GM18511 (cell line): Measurements from ENCODE around the gene AGAP1.
"Not testable (repeated sequence)": the region's sequence is repeated elsewhere in the genome, so short reads cannot be mapped to it uniquely, and the experiment has no call there.

Source experiments
- ATAC-seq: cut with Tn5 transposase; IDR thresholded peaks from one replicate; pipeline ENCODE4 v1.9.1; 2021; ENCODE audit warnings: mild to moderate bottlenecking, moderate library complexity; ENCODE audit not compliant: unreplicated experiment

The AGAP1 gene

DNA sequence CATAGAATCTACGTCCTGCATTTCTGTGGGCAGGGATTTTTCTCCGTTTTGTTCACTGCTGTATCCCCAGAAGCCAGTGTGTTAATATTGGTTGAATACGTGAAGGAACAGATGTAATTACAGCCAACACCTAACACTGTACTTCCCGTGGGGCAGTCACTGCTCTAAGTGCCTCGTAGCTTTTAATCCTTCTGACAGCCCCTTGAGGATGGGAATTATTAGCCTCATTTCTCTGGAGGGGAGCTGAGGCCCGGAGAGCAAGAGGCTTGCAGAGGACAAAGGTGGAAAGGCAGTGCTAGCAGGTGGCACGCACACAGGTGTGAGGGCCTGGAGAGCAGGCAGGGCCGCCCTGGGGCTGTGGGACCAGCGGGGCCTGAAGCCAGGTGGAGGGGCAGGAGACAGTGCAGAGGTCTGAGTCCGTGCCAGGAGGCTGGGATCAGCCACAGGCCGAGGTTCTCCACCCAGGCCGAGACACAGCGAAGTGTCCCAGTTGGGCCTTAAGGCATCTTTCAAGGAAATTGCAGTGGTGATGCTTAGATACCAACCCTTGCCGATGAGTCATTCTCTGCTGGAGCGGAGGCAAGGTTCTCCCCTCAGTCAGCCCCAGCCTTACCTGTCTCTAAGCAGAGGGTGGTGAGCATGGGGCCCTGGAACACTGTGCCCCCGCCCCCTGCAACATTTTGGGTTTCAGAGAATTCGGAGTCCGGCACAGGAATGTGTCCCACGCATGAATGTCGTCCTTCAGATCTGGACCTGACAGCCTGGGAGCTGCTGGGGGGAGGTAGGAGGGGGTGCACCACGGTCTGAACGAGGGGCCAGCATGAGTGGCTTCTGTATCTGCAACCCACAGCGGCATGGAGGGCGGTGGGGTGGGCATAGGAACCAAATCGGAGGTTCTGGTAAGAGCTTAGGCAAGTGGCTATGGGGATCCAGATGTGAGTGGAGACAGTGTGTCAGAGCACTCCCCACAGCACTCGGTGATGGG, 551.7 kb downstream of the AGAP1 start:
- no peak for ATAC-seq

- ATAC-seq = no peak
These were observed 552.9 kb downstream of the AGAP1 start for GRCh38 chr2:236046715-236047114.

GRCh38 chr2:236047176-236047575, 553.3 kb downstream of the AGAP1 start:
- ATAC-seq = no peak

DNA sequence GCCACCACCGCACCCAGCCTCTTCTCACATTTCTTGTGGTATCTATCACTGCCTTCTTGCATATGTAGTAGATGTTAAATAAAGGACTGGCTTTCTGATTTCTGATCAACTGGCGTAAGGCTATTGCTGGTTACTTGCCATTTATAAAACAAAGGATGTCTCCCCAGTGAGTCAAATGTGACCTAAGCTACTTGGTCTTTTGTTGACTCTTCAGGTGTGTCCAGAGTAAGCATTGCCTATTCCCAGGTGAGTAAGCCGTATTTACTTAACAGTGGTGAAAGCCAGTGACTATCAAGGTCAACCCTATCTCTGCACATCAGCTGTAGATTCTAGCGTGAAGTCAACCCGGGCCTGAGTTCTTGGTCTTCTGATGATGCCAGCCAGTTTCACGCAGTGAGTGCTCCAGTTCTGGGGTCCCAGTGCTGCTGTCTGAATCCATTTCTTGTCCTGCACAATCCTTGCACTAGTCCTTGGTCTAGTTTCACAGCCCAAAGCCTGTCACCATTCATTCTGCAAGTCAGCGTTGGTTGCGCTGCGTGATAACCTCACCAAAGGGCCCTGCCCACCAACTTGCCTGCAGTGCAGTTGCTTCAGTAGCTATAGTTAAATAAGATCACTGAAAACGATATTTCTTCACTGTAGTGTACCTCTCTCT, 554.2 kb downstream of the AGAP1 start:
- no peak for ATAC-seq

DNA sequence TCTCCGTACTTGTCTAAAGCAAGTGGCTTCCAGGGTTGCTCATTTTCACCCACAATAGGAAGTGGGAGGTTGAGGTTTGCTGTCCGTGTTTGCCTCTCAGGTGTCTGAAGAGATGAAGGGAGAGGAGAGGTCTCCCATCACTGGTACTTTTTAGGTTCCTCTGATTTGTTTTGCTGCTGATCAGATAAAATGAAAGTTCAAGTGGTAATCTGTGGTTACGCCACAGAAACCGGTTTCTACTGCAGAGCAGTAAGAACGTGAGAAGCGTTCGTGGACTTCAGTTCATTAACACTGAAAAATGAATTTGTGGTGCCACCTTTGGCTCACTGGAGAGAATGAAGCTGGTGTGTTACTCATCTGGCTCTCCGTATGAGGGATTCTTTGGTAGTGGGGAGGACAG, 556.1 kb downstream of the AGAP1 start:
- no peak for ATAC-seq

DNA sequence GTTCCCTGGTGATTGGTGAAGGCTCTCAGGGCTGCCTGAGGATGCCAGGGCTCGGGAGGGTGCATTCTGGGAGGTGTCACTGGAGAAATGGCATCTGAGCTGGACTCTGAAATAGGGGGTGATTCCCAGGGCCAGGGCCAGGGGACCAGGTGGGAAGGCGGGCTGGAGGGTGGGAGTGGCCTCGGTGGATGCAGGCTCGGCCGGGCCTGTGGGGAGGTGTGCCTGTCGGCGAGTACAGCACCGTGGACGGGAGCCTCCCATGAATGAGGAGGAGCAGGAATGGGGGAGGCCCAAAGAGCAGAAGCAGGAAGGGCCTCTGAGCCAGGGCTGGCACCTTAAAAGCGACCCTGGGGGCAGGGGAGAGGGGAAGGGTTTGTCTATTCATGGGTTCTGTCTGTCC, 557.5 kb downstream of the AGAP1 start:
- ATAC-seq = no peak

GRCh38 chr2:236051806-236052205, 558.0 kb downstream of the AGAP1 start:
- ATAC-seq = no peak

GRCh38 chr2:236052206-236052605, 558.4 kb downstream of the AGAP1 start:
- no peak for ATAC-seq

- ATAC-seq = no peak
These were observed 559.3 kb downstream of the AGAP1 start for GRCh38 chr2:236052926-236053821.

GRCh38 chr2:236054125-236054524, 560.3 kb downstream of the AGAP1 start:
- no peak for ATAC-seq

DNA sequence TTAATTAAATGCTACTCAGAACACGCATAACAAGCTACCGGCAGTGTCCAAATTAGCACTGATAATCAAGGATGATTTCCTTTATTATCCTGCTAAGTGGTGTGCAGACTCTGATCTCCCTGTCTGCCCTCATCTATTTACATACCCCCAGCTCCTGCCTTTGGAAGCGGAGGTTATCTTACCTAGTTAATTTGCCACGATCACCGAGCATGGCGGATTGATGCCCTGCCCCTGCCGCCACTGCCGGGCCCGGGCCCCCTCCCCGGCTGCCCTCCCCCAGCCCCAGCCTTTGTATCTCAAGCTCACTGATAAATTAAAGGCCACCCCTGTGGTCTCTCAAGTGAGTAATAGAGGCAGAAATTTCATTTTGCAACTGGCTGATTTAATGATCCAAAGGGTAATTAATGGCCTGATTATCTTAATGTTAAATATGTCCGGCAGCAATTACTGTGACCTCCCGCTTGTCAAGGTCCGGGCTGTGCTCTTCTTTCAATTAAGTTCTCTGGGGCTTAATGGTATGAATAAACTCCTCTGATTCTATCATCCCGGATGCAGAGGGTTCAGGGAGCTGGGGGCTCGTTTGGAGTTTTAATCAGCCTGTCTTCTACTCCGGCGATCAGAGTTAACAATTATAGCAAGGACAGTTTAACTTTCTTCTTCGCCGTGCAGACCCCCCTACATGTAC, 560.9 kb downstream of the AGAP1 start:
- ATAC-seq = no peak

DNA sequence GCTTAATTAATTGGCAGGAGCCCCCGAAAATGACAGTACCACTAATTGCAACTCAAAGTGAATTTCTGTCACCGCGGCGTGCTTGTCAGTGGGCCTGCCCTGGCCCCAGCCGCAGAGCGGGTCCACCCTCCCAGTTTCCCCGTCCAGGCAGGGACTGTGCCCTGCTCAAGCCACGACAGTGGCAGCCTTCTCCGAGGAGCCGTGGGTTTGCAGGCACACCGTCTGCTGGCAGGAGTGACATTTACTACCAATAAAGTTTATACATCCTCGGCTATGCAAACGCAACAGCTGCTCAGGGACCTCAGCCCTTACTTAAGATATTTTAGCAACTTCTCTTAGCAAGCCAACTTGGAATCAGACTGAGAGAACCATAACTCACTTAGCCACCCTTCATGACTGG, 561.6 kb downstream of the AGAP1 start:
- no peak for ATAC-seq

- no peak for ATAC-seq
These were observed 562.3 kb downstream of the AGAP1 start for GRCh38 chr2:236056141-236056540.

DNA sequence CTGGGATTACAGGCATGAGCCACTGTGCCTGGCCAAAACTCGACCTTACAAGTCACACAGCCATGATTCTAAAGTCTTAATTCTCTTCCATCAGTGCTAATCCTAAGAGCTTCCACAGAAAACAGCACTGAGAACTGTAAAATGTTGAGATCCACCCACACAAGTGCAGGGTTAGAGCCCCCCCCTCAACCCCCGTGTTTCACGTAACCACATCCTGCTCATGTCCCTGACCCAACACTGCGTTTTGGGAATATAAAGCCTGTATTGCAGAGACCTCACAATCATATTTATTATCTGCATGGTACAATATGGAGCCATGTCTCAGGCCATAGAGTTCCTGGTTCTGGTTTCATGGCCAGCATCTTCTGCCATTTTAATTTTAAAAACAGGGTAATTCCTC, 563.5 kb downstream of the AGAP1 start:
- ATAC-seq = no peak

- no peak for ATAC-seq
These were observed 567.7 kb downstream of the AGAP1 start for GRCh38 chr2:236061497-236061896.

GRCh38 chr2:236061899-236062298, 568.1 kb downstream of the AGAP1 start:
- no peak for ATAC-seq

GRCh38 chr2:236062806-236063205, 569.0 kb downstream of the AGAP1 start:
- ATAC-seq = not testable (repeated sequence)

GRCh38 chr2:236063994-236064393, 570.2 kb downstream of the AGAP1 start:
- ATAC-seq = no peak

DNA sequence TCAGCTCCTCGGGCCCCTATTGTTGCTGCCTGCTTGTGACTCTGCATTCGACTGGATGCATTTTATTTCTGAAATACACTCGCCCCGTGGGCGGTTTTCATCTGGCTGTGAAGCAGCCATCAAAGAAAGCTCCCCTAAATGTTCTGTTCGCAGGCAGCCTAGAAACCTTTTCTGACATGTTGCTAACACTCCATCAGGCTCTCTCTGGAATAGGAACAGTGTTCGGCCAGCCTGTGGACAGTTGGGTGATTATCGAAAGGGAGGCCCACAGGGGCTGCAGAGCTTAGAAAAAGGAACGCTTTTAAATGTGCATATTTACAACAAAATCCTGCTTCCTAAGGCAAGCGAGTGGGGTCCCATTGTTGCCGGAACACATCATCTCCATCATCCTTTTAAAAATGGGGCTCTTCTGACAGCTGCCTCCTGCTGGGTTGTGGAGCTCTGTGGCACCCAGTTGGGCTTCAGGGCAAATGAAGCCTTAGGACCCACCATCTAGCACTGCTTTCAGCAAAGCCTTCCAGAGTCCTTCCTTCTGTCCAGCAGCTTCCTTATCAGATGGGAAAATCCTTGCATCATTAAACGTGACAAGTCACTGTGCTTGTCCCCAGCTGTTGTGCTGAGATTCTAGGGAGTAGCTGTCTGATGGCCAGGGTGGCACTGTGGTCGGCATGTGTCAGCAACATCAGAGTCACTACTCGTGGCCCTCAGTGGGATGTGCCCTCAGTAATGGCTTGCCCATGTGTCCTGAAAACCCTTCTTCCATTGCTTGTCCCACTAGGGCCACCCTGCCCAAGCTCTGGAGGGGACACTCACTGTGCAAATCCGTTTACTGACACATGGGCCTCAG, 571.7 kb downstream of the AGAP1 start:
- ATAC-seq = no peak

GRCh38 chr2:236070236-236070635, 576.4 kb downstream of the AGAP1 start:
- no peak for ATAC-seq
